ENCODE data around the gene PRKAG1.

DNA sequence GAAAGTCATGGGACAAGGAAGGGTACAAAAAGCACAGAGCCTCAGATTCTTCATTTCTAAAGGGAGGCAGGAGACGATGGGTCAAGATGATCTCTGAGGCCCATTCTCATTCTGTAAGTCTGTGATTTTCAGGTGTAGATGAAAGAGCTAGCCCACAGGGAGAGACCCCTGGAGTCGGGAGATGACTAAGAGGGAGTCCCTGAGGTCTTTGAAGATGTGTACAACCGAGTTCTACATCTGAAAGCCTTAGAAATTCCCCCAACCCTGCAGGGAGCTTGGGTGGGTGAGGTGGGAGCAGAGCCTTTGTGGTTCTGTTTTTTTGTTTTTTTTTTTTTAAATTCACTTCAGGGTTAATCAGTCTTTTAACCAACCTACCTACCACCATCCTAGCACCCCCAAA, 50.1 kb downstream of the PRKAG1 start:
- TF ChIP-seq, protein P1, sequence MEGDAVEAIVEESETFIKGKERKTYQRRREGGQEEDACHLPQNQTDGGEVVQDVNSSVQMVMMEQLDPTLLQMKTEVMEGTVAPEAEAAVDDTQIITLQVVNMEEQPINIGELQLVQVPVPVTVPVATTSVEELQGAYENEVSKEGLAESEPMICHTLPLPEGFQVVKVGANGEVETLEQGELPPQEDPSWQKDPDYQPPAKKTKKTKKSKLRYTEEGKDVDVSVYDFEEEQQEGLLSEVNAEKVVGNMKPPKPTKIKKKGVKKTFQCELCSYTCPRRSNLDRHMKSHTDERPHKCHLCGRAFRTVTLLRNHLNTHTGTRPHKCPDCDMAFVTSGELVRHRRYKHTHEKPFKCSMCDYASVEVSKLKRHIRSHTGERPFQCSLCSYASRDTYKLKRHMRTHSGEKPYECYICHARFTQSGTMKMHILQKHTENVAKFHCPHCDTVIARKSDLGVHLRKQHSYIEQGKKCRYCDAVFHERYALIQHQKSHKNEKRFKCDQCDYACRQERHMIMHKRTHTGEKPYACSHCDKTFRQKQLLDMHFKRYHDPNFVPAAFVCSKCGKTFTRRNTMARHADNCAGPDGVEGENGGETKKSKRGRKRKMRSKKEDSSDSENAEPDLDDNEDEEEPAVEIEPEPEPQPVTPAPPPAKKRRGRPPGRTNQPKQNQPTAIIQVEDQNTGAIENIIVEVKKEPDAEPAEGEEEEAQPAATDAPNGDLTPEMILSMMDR (IDR thresholded peaks at IDR 0.05) = no peak
- no peak for TF ChIP-seq POLR2A (IDR thresholded peaks at IDR 0.05)

All from Peyer's patch (tissue), 4 donors.